ENCODE results near the gene RNF38.
"Not testable (repeated sequence)": the region's sequence is repeated elsewhere in the genome, so short reads cannot be mapped to it uniquely, and the experiment has no call there.

Gene RNF38

DNA sequence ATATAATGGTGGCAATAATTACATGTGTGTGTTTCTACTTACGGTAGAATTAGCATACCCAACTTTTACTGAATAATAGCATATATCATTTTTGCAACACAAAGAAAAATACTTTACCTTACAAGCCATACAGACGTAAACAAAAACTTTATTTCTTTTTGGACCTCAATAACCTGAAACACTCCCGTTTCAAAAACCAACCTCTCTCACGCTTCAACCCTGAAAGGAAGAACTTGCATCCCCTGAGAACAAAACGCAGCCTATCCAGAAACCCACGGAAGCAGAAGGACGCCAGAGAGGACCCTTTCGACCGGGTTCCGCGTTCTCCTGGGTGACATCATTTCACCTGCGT is at the start of gene RNF38:
Gene RNF38 (minus strand): TSS at position 290 of the 352 bp plus-strand sequence. CDS start 161 bp downstream, at position 129.
- Mint-ChIP-seq H3K36me3 (ENCODE audit: low read depth) (peaks cover 12% of the 10 kb centered on the region), H3K4me1 (peaks cover 50% of the 10 kb centered on the region), H3K27ac (peak within 1 kb of the TSS; percentile 93), H3K4me3 (peak within 1 kb of the TSS; percentile 94), H3K9me3 (peaks cover 4% of the 10 kb centered on the region), H3K27me3 (no peaks in the 10 kb centered on the region)
- no peak for DNase-seq
- no peak for ATAC-seq

DNA sequence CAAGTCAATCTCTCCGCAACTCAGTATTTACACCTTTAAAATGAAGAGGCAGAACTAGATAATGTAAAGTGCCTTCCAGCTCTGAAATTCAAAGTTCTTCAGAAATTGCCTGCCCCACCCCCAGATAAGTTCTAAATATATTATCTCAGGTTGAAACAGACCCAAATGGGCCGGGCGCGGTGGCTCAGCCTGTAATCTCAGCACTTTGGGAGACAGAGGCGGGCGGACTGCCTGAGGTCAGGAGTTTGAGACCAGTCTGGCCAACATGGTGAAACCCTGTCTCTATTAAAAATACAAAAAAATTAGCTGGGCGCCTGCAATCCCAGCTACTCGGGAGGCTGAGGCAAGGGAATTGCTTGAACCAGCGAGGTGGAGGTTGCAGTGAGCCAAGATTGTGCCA is 48.5 kb upstream of the RNF38 start:
- not testable (repeated sequence) for H3K9me3 Mint-ChIP-seq; H3K27ac Mint-ChIP-seq; DNase-seq; H3K27me3 Mint-ChIP-seq; H3K4me3 Mint-ChIP-seq; H3K36me3 Mint-ChIP-seq (ENCODE audit: low read depth); ATAC-seq
- peaks cover 20% of the 10 kb centered on the region for H3K4me1 Mint-ChIP-seq

DNA sequence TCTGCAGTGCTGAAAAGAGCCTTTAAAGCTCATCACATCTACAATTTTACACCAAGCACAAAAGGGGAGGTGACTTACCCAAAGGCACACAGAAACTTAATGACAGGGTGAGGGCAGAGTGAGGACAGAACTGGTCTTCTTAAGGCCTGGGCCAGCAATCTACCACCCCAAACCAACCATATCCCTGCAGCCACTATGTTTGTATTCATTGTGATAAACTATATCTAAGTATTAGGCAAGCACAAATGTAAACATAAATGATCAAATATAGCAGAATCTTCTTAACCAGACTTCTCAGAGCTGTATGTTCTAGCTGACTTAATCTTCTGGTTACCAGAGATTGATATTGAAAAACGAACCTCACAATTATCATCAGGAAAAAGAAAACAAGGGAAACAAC is 47.9 kb upstream of the RNF38 start:
- H3K4me3 Mint-ChIP-seq = no peak overlapping the region
- H3K27ac Mint-ChIP-seq = no peak overlapping the region
- H3K27me3 Mint-ChIP-seq = no peaks in the 10 kb centered on the region
- ATAC-seq (no peak), DNase-seq (no peak)
- H3K9me3 Mint-ChIP-seq = no peaks in the 10 kb centered on the region
- peaks cover 5% of the 10 kb centered on the region for H3K36me3 Mint-ChIP-seq (ENCODE audit: low read depth)
- H3K4me1 Mint-ChIP-seq = peaks cover 23% of the 10 kb centered on the region

GRCh38 chr9:36446678-36447077 is 46.6 kb upstream of the RNF38 start:
- not testable (repeated sequence) for H3K27me3 Mint-ChIP-seq; H3K9me3 Mint-ChIP-seq; H3K36me3 Mint-ChIP-seq (ENCODE audit: low read depth); H3K27ac Mint-ChIP-seq; ATAC-seq; DNase-seq; H3K4me3 Mint-ChIP-seq
- peaks cover 28% of the 10 kb centered on the region for H3K4me1 Mint-ChIP-seq

DNA sequence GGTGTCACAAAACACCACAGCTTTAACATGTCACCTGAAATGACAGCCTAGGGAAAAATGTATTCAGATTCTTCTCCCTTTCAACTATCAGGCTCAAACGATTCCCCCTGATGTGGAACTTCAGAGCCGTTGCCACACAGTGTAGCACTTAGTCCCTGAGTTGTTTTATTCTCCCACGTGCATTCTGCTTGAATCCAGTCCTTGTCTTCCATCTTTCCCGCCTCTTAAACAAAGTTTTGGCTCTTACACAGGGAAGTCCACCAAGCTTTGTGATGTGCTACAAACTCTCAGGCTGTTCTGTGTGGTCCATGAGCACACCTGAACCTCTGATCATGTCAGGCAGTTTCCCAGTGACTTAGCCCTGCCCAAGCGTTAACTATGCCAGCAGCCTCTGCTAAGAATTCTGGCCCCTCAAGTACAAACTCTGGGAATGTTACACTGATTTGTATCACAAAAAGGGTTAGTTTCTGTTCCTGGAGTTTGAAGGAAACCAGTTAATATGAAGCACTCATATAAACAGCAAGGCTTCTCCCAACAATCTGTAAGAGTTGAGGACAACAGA is 45.8 kb upstream of the RNF38 start:
- Mint-ChIP-seq H3K4me3 (no peak overlapping the region), H3K4me1 (peaks cover 29% of the 10 kb centered on the region), H3K27me3 (no peaks in the 10 kb centered on the region), H3K36me3 (ENCODE audit: low read depth) (peaks cover 5% of the 10 kb centered on the region), H3K9me3 (no peaks in the 10 kb centered on the region), H3K27ac (no peak overlapping the region)
- ATAC-seq = no peak
- no peak for DNase-seq

- no peak for DNase-seq
- H3K4me3 Mint-ChIP-seq = no peak overlapping the region
- H3K27me3 Mint-ChIP-seq = no peaks in the 10 kb centered on the region
- H3K36me3 Mint-ChIP-seq (ENCODE audit: low read depth) = peaks cover 5% of the 10 kb centered on the region
- ATAC-seq = no peak
- H3K27ac Mint-ChIP-seq = no peak overlapping the region
- H3K9me3 Mint-ChIP-seq = no peaks in the 10 kb centered on the region
- H3K4me1 Mint-ChIP-seq = peaks cover 31% of the 10 kb centered on the region
Observed at GRCh38 chr9:36444203-36444602, 44.1 kb upstream of the RNF38 start.

- Mint-ChIP-seq H3K9me3 (no peaks in the 10 kb centered on the region), H3K36me3 (ENCODE audit: low read depth) (peaks cover 5% of the 10 kb centered on the region), H3K27ac (peak overlapping the region; percentile 19), H3K4me1 (peaks cover 34% of the 10 kb centered on the region), H3K4me3 (no peak overlapping the region), H3K27me3 (no peaks in the 10 kb centered on the region)
- DNase-seq = no peak
- ATAC-seq = no peak
Observed at GRCh38 chr9:36443581-36443980, 43.5 kb upstream of the RNF38 start.

- DNase-seq (no peak), ATAC-seq (no peak)
- Mint-ChIP-seq H3K27ac (no peak overlapping the region), H3K4me3 (no peak overlapping the region), H3K4me1 (peaks cover 37% of the 10 kb centered on the region), H3K27me3 (no peaks in the 10 kb centered on the region), H3K36me3 (ENCODE audit: low read depth) (peaks cover 5% of the 10 kb centered on the region), H3K9me3 (no peaks in the 10 kb centered on the region)
Observed at GRCh38 chr9:36442710-36443109, 42.6 kb upstream of the RNF38 start.

- DNase-seq (no peak), ATAC-seq (no peak)
- H3K4me1 Mint-ChIP-seq = peaks cover 42% of the 10 kb centered on the region
- peaks cover 5% of the 10 kb centered on the region for H3K36me3 Mint-ChIP-seq (ENCODE audit: low read depth)
- H3K4me3 Mint-ChIP-seq = no peak overlapping the region
- no peaks in the 10 kb centered on the region for H3K9me3 Mint-ChIP-seq
- no peaks in the 10 kb centered on the region for H3K27me3 Mint-ChIP-seq
- H3K27ac Mint-ChIP-seq = no peak overlapping the region
Observed at GRCh38 chr9:36441966-36442365, 41.9 kb upstream of the RNF38 start.

DNA sequence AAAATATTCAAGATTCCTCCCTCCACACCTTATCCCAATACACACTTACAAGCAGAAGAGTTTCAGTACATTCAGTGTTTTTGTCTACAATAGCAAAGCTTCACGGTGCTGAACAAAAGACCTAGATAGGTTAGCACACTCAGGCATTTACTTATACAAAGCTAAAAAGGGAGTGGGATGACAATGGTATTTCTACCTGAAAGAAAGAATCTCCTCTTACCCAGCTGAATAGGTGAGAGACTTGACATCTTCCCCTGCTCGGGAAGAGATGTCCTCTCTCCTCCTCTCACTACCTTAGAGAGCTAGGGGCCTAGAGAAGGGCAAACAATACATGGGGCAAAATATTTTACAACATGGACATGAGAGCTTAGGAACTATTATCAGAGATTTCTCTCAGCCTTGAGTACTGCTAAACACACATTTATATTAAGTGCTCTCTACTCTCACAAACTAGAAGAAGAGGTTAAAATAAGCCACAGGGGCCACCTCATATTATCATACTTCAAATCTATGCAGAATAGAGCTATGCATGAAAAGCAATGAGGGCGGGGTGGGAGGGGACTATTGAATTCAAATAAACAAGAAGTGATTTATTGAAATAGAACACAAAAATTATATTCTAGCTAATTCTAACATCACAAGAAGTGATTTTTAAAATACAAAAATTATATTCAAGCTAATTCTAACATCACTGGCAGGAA is 38.6 kb upstream of the RNF38 start:
- Mint-ChIP-seq H3K4me3 (no peak overlapping the region), H3K27ac (no peak overlapping the region), H3K9me3 (no peaks in the 10 kb centered on the region), H3K4me1 (peaks cover 27% of the 10 kb centered on the region), H3K36me3 (ENCODE audit: low read depth) (no peaks in the 10 kb centered on the region), H3K27me3 (no peaks in the 10 kb centered on the region)
- ATAC-seq = no peak
- no peak for DNase-seq

DNA sequence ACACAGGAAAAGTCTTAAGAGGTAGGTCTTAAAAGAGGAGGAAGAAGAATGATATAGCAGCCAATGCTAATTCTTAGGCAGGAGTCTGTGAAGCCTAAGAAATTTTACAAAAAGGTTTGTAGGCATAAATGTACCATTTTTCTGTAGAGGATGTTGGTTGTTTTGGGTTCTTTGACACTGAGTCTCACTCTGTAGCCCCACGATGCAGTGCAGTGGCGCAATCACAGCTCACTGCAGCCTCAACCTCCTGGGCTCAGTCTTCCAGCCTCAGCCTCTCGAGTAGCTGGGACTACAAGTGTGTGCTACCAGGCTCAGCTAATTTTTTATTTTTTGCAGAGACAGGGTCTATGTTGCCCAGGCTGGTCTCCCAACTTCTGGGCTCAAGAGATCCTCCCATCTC is 37.7 kb upstream of the RNF38 start:
- no peak overlapping the region for H3K27ac Mint-ChIP-seq

DNA sequence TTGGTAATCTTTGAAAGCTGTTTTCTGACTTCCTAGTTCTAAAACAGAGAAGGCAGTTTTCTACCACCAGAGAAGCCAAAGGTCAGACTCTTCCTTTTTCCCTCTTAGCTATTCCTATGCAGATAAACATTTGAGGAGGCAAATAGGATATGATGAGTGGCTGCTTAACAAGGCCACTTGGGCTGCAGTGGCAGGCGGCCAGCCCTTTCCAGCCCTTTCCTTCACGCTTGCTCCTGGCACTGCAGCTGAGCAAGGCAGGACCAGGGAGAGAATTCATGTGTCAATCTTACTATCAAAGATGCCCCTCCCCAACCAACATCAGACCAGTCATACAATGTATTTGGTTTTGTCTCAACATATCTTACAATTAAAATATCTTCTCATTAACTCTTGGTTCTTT is 36.8 kb upstream of the RNF38 start:
- Mint-ChIP-seq H3K27me3 (no peaks in the 10 kb centered on the region), H3K36me3 (ENCODE audit: low read depth) (no peaks in the 10 kb centered on the region), H3K9me3 (no peaks in the 10 kb centered on the region), H3K4me3 (no peak overlapping the region), H3K27ac (no peak overlapping the region), H3K4me1 (peaks cover 18% of the 10 kb centered on the region)
- no peak for ATAC-seq
- no peak for DNase-seq

More for the DNA sequence above, 37.7 kb upstream of the RNF38 start:
- H3K36me3 Mint-ChIP-seq (ENCODE audit: low read depth) = no peaks in the 10 kb centered on the region
- H3K9me3 Mint-ChIP-seq = no peaks in the 10 kb centered on the region
- H3K27me3 Mint-ChIP-seq = no peaks in the 10 kb centered on the region
- no peak overlapping the region for H3K4me3 Mint-ChIP-seq
- DNase-seq (no peak), ATAC-seq (no peak)
- peaks cover 22% of the 10 kb centered on the region for H3K4me1 Mint-ChIP-seq

GRCh38 chr9:36433386-36433785 is 33.3 kb upstream of the RNF38 start:
- Mint-ChIP-seq H3K4me3 (no peak overlapping the region), H3K27me3 (no peaks in the 10 kb centered on the region), H3K27ac (no peak overlapping the region), H3K9me3 (no peaks in the 10 kb centered on the region), H3K36me3 (ENCODE audit: low read depth) (peaks cover 8% of the 10 kb centered on the region), H3K4me1 (peaks cover 10% of the 10 kb centered on the region)
- no peak for DNase-seq
- no peak for ATAC-seq

GRCh38 chr9:36431078-36431477 is 31.0 kb upstream of the RNF38 start:
- Mint-ChIP-seq H3K4me1 (peaks cover 12% of the 10 kb centered on the region), H3K27ac (no peak overlapping the region), H3K36me3 (ENCODE audit: low read depth) (peaks cover 9% of the 10 kb centered on the region), H3K9me3 (no peaks in the 10 kb centered on the region), H3K27me3 (no peaks in the 10 kb centered on the region), H3K4me3 (no peak overlapping the region)
- no peak for DNase-seq
- no peak for ATAC-seq

DNA sequence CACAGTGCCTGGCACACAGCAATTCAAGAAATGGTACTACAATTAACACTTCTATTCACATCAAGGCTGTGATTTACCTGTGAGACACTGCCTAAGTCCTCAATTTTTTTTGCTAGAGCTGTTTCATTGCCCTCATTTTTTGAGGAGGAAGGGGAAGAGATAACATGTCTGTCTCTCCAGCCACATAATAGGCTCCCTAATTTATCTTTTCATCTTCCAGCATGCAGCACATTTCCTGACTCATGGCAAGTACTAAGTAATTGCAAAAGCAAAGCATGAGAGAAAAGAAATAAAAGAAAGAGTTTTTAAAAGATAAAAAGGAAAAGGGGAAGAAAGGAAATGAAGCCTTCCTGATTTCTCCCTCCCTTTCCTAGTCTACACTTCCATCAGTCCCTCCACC is 26.9 kb upstream of the RNF38 start:
- Mint-ChIP-seq H3K36me3 (ENCODE audit: low read depth) (peaks cover 9% of the 10 kb centered on the region), H3K9me3 (no peaks in the 10 kb centered on the region), H3K4me3 (no peak overlapping the region), H3K27me3 (no peaks in the 10 kb centered on the region), H3K4me1 (peaks cover 16% of the 10 kb centered on the region), H3K27ac (no peak overlapping the region)
- DNase-seq (no peak), ATAC-seq (no peak)

DNA sequence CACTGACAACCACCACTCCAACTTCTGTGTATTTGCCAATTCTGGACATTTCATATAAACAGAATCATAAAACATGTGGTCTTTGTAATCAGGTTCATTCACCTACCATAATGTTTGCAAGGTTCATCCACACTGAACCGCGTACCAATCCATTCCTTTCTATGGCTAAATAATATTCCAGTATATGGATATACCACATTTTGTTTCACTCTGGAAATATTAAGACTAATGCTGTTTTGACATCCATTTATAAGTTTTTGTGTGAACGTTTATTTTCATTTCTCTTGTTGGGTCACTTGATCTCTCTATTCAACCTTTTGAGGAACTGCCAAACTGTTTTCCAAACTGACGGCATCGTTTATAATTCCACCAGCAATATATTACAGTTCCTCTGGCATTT is 26.3 kb upstream of the RNF38 start:
- H3K4me3 Mint-ChIP-seq = no peak overlapping the region
- ATAC-seq (no peak), DNase-seq (no peak)
- H3K4me1 Mint-ChIP-seq = peaks cover 16% of the 10 kb centered on the region
- H3K27me3 Mint-ChIP-seq = no peaks in the 10 kb centered on the region
- peaks cover 9% of the 10 kb centered on the region for H3K36me3 Mint-ChIP-seq (ENCODE audit: low read depth)
- H3K9me3 Mint-ChIP-seq = no peaks in the 10 kb centered on the region
- no peak overlapping the region for H3K27ac Mint-ChIP-seq
